Measurements from ENCODE around the gene SMG7. TPM values are rescaled to one million over a fixed set of nuclear protein-coding genes. Genes with fewer than 3 reads are reported as not detected.

Gene SMG7
- total and polyA plus RNA-seq, 2 donors = 23.6 to 47.5 TPM

DNA sequence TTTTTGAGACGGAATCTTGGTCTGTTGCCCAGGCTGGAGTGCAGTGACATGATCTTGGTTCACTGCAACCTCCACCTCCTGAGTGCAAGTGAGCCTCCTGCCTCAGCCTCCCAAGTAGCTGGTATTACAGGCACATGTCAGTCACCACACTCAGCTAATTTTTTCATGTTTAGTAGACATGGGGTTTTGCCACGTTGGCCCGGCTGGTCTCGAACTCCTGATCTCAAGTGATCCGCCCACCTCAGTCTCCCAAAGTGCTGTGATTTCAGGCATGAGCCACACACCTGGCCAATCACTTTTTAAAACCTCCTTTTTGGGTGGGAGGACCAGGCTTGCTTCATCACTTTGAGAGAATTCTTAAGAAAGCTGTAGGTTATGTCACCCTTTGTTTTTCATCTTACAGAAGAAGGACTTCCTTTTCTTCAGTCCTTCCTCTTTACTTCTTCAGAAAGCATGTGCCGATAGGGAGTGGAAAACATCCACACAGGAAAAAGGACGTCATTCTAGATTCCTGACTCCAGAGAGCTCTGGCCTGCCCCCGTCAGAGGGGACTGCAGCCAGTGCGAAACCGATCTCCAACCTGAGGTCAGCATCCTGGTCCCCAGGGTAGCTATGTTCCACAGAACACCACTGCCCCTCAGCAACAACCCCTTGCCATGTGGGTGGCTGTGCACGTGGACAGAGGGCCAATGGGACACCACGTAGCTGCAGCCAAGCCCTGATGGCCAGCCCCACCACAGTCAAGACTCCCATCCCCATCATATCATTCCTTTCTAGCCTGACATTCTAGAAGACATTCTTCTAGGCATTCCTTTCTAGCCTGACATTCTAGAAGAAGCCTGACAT is 96.1 kb downstream of the SMG7 start:
- no peak overlapping the region for H3K27ac ChIP-seq (ENCODE audit: low read depth)
- 80% methylated on average over 12 of the region's 12 CpGs for WGBS
- no peak for DNase-seq (ENCODE audit: extremely low spot score)
- no peak overlapping the region for H3K4me3 ChIP-seq (ENCODE audit: low read depth, low read length)
- no peaks in the 10 kb centered on the region for H3K36me3 ChIP-seq (ENCODE audit: insufficient read depth)
- H3K4me1 ChIP-seq (ENCODE audit: insufficient read depth) = no peaks in the 10 kb centered on the region

- no peaks in the 10 kb centered on the region for H3K36me3 ChIP-seq (ENCODE audit: insufficient read depth)
- WGBS = 71% methylated on average over 4 of the region's 4 CpGs
- no peak overlapping the region for H3K4me3 ChIP-seq (ENCODE audit: low read depth, low read length)
- H3K27ac ChIP-seq (ENCODE audit: low read depth) = no peak overlapping the region
- no peaks in the 10 kb centered on the region for H3K4me1 ChIP-seq (ENCODE audit: insufficient read depth)
- no peak for DNase-seq (ENCODE audit: extremely low spot score)
Observed at GRCh38 chr1:183569141-183569540, 96.8 kb downstream of the SMG7 start.

DNA sequence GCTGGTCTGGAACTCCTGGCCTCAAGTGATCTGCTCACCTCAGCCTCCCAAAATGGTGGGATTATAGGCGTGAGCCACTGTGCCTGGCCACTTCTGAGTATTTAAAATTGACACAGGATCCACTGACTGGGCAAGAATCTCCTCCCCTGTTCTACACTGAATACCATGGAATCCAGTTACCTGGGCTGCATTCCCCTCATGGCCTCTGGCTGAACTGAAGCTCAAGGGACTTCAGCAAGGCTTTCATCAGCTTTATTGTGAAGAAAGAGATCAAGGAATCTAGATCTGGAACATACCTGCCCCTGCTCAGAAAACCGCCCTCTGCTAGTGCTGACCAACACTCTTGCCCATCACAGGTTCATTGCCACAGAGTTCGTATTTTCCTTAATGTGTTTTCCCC is 97.5 kb downstream of the SMG7 start:
- Histone ChIP-seq H3K4me1 (ENCODE audit: insufficient read depth) (no peaks in the 10 kb centered on the region), H3K36me3 (ENCODE audit: insufficient read depth) (no peaks in the 10 kb centered on the region), H3K27ac (ENCODE audit: low read depth) (no peak overlapping the region), H3K4me3 (ENCODE audit: low read depth, low read length) (no peak overlapping the region)
- 93% methylated on average over 3 of the region's 3 CpGs for WGBS
- no peak for DNase-seq (ENCODE audit: extremely low spot score)

DNA sequence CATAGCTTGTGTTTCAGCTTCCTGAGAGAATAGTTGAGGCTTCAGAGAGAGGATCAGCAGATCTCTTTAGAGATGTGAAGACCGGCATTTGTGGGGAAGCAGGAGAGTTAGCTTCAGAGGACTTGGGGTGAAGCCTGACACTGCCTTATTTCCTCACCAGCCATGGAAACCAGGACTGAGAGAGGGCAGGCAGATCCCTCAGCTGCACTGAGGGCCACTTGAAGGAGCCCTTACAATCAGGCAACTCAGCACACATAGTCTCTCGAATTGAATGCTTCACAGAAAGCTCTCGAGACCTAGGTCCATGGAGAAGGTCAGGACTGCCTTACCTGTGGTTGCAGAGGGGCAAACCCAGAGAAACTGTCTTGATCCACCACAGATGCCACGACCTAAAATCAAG is 98.2 kb downstream of the SMG7 start:
- 78% methylated on average over 4 of the region's 4 CpGs for WGBS
- Histone ChIP-seq H3K4me3 (ENCODE audit: low read depth, low read length) (no peak overlapping the region), H3K27ac (ENCODE audit: low read depth) (no peak overlapping the region), H3K4me1 (ENCODE audit: insufficient read depth) (no peaks in the 10 kb centered on the region), H3K36me3 (ENCODE audit: insufficient read depth) (no peaks in the 10 kb centered on the region)
- no peak for DNase-seq (ENCODE audit: extremely low spot score)

GRCh38 chr1:183571678-183572268 is 99.5 kb downstream of the SMG7 start:
- WGBS = 91% methylated on average over 4 of the region's 4 CpGs
- no peaks in the 10 kb centered on the region for H3K36me3 ChIP-seq (ENCODE audit: insufficient read depth)
- H3K4me3 ChIP-seq (ENCODE audit: low read depth, low read length) = no peak overlapping the region
- DNase-seq (ENCODE audit: extremely low spot score) = no peak
- H3K27ac ChIP-seq (ENCODE audit: low read depth) = no peak overlapping the region
- H3K4me1 ChIP-seq (ENCODE audit: insufficient read depth) = no peaks in the 10 kb centered on the region

- no peaks in the 10 kb centered on the region for H3K36me3 ChIP-seq (ENCODE audit: insufficient read depth)
- H3K27ac ChIP-seq (ENCODE audit: low read depth) = no peak overlapping the region
- H3K4me1 ChIP-seq (ENCODE audit: insufficient read depth) = no peaks in the 10 kb centered on the region
- no peak for DNase-seq (ENCODE audit: extremely low spot score)
- no peak overlapping the region for H3K4me3 ChIP-seq (ENCODE audit: low read depth, low read length)
- 80% methylated on average over 1 of the region's 1 CpG for WGBS
Observed at GRCh38 chr1:183572721-183573120, 100.4 kb downstream of the SMG7 start.

DNA sequence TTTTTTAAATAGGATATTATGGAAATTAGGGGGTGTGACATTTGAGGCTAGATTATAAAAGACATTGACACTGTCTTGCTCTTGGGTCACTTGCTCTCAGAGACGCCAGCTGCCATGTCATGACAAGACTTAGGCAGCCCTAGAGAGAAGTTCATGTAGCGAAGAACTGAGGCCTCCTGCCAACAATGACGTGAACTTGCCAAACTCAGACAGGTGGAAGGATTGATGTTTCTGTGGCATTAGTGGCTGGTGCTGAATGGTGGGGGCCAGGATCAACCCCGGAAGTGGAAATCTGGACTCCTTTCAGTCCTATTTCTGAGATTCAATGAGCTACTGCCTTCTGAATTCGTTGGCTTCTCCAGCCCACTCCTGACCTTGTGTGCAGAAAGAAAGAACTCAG is 103.3 kb downstream of the SMG7 start:
- H3K36me3 ChIP-seq (ENCODE audit: insufficient read depth) = no peaks in the 10 kb centered on the region
- no peak overlapping the region for H3K4me3 ChIP-seq (ENCODE audit: low read depth, low read length)
- no peak overlapping the region for H3K27ac ChIP-seq (ENCODE audit: low read depth)
- WGBS = 86% methylated on average over 5 of the region's 5 CpGs
- no peak for DNase-seq (ENCODE audit: extremely low spot score)
- no peaks in the 10 kb centered on the region for H3K4me1 ChIP-seq (ENCODE audit: insufficient read depth)

DNA sequence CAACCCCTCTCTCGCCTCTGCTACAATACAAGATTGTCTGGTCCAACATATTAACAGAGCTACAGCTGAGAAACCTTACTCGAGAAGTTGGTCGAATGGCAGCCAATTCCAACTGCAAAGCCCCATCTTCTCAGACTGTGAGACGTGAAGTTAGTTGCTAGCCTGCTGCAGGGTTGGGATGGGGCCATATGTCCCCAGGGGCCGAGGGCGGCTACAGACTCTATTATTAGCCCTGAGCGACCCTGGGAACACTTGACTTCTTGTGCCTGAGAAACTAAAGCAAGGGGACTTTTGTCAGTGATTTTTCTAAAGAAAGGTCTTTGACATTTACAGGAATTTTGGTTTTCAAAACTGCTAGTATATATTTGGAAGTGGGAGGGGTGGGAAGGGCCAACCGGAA is 104.2 kb downstream of the SMG7 start:
- Histone ChIP-seq H3K27ac (ENCODE audit: low read depth) (no peak overlapping the region), H3K4me3 (ENCODE audit: low read depth, low read length) (no peak overlapping the region), H3K4me1 (ENCODE audit: insufficient read depth) (no peaks in the 10 kb centered on the region), H3K36me3 (ENCODE audit: insufficient read depth) (no peaks in the 10 kb centered on the region)
- WGBS = 69% methylated on average over 8 of the region's 8 CpGs
- DNase-seq (ENCODE audit: extremely low spot score) = no peak

GRCh38 chr1:183577897-183578465 is 105.7 kb downstream of the SMG7 start:
- H3K4me3 ChIP-seq (ENCODE audit: low read depth, low read length) = no peak overlapping the region

DNA sequence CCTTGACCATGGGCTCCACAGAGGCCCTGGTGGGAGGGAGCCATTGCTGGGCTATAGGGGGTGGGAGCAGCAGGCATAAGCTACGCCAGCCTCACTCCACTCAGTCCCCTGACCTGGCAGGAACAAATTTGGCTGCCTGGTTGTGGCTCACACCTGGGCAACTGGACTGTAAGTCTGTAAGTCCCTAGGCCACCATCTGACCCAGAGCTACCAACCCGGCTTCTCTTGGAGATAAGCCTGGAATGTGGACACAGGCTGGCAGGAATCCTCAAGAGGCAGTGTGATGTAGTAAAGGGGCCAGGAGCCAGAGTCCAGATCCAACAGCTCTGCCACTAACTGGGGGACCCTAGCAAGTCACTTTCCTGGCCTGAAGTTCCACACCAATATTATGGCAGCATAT is 106.6 kb downstream of the SMG7 start:
- no peaks in the 10 kb centered on the region for H3K36me3 ChIP-seq (ENCODE audit: insufficient read depth)
- no peak overlapping the region for H3K4me3 ChIP-seq (ENCODE audit: low read depth, low read length)
- 72% methylated on average over 2 of the region's 2 CpGs for WGBS
- no peak for DNase-seq (ENCODE audit: extremely low spot score)
- H3K4me1 ChIP-seq (ENCODE audit: insufficient read depth) = no peaks in the 10 kb centered on the region
- no peak overlapping the region for H3K27ac ChIP-seq (ENCODE audit: low read depth)

More at GRCh38 chr1:183577897-183578465, 105.7 kb downstream of the SMG7 start:
- 87% methylated on average over 7 of the region's 7 CpGs for WGBS
- Histone ChIP-seq H3K4me1 (ENCODE audit: insufficient read depth) (no peaks in the 10 kb centered on the region), H3K36me3 (ENCODE audit: insufficient read depth) (no peaks in the 10 kb centered on the region), H3K27ac (ENCODE audit: low read depth) (no peak overlapping the region)
- DNase-seq (ENCODE audit: extremely low spot score) = no peak

DNA sequence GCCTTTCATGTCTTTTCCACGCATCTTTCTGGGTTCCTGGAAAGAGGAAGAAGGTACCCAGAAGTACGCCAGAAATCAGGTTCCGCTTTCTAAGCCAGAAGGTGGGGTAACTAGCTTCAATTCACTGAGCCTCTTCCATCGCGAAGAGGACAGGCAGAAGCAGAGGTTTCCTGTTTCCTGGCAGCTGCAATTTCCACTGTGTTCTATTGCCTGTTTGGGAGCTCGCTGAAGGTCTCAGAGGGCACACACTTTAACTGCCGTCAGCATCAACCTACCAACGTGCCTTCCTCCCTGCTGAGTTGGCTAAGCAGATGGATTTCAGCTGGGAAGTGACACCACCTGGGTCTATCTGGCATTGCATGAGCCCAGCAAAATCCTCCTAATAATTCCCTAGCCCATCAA is 108.0 kb downstream of the SMG7 start:
- Histone ChIP-seq H3K36me3 (ENCODE audit: insufficient read depth) (no peaks in the 10 kb centered on the region), H3K4me3 (ENCODE audit: low read depth, low read length) (no peak overlapping the region), H3K4me1 (ENCODE audit: insufficient read depth) (no peaks in the 10 kb centered on the region), H3K27ac (ENCODE audit: low read depth) (no peak overlapping the region)
- WGBS = 38% methylated on average over 8 of the region's 8 CpGs
- DNase-seq (ENCODE audit: extremely low spot score) = no peak

GRCh38 chr1:183582021-183582713 is 109.9 kb downstream of the SMG7 start:
- no peak overlapping the region for H3K4me3 ChIP-seq (ENCODE audit: low read depth, low read length)
- DNase-seq (ENCODE audit: extremely low spot score) = no peak
- 86% methylated on average over 12 of the region's 12 CpGs for WGBS
- no peaks in the 10 kb centered on the region for H3K4me1 ChIP-seq (ENCODE audit: insufficient read depth)
- no peak overlapping the region for H3K27ac ChIP-seq (ENCODE audit: low read depth)
- H3K36me3 ChIP-seq (ENCODE audit: insufficient read depth) = no peaks in the 10 kb centered on the region

GRCh38 chr1:183583466-183583865 is 111.2 kb downstream of the SMG7 start:
- Histone ChIP-seq H3K36me3 (ENCODE audit: insufficient read depth) (no peaks in the 10 kb centered on the region), H3K27ac (ENCODE audit: low read depth) (no peak overlapping the region), H3K4me3 (ENCODE audit: low read depth, low read length) (no peak overlapping the region), H3K4me1 (ENCODE audit: insufficient read depth) (no peaks in the 10 kb centered on the region)
- no peak for DNase-seq (ENCODE audit: extremely low spot score)
- WGBS = 80% methylated on average over 6 of the region's 6 CpGs

- Histone ChIP-seq H3K4me1 (ENCODE audit: insufficient read depth) (no peaks in the 10 kb centered on the region), H3K36me3 (ENCODE audit: insufficient read depth) (no peaks in the 10 kb centered on the region), H3K27ac (ENCODE audit: low read depth) (no peak overlapping the region), H3K4me3 (ENCODE audit: low read depth, low read length) (no peak overlapping the region)
- no peak for DNase-seq (ENCODE audit: extremely low spot score)
- 72% methylated on average over 5 of the region's 5 CpGs for WGBS
Observed at GRCh38 chr1:183584147-183584546, 111.8 kb downstream of the SMG7 start.
